SU-DHL-6 (cell line): Measurements from ENCODE around the gene ZSWIM8.

Experiments used
- CTCF ChIP-seq: fragments of 200-600 bp; sonication (generic); IDR thresholded peaks from one replicate; pipeline ENCODE4 v1.5.1; 2017; ENCODE audit warnings: antibody characterized with exemption, mild to moderate bottlenecking, low read length, moderate library complexity; ENCODE audit not compliant: insufficient read depth, poor library complexity, severe bottlenecking
- EZH2phosphoT487 ChIP-seq: fragments of 200-600 bp; sonication (generic), shearing (Covaris generic); conservative IDR thresholded peaks from 2 replicates; pipeline ENCODE4 v1.6.1; 2018; ENCODE audit warnings: mild to moderate bottlenecking, antibody characterized with exemption, low read length, moderate library complexity, mixed read lengths

DNA sequence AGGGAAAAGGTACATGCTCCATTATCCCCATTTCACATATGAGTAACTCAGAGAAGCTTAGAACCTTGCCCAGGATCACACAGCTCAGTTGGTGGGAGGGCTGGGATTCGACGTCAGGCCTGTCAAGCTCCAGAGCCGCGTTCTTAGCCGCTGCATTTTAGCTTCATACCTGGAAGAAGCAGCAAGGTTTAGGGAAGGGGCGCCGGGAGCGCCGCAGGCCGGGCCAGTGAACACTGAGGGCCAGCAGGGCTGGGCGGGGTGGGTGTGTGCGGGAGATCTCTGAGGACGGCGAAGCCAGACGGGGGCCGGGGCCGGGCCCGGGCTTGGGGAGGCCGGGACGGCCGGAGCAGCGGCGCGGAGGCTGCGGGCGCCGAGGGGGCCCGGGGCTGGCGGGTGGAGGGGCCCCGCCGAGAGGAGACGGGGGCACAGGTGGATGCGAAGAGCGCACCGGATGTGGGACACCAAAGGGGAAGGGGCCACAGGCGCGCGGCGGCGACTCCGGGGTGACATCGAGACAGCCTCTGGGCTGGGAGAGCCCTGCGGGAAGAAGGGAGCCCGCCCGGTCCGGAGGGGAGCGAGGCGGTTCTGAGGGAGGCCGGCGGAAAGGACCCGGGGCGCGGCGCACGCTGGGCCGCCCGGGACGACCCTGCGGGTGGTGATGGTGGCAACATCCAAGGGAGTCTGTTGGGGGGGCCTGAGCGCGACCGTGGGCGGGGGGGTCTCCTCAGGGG, 25.5 kb downstream of the ZSWIM8 start:
- TF ChIP-seq CTCF (no peak), EZH2phosphoT487 (no peak)
